SK-N-MC (cell line): Measurements from ENCODE around the gene NIPBL.

Source experiments
- EZH2 ChIP-seq: fragments of 200-600 bp; sonication (generic); IDR thresholded peaks from one replicate; pipeline ENCODE4 v1.6.1; 2017; ENCODE audit warnings: antibody characterized with exemption
- FOXP2 ChIP-seq: optimal IDR thresholded peaks from 2 replicates; pipeline ENCODE3; 2011; ENCODE audit warnings: mild to moderate bottlenecking, moderate library complexity; ENCODE audit not compliant: insufficient read depth; ENCODE audit errors: extremely low read length, control extremely low read depth
- POLR2AphosphoS5 ChIP-seq: IDR thresholded peaks from 2 replicates; pipeline ENCODE4 v1.6.1; 2012; ENCODE audit warnings: mild to moderate bottlenecking, low read depth, low read length, borderline replicate concordance

DNA sequence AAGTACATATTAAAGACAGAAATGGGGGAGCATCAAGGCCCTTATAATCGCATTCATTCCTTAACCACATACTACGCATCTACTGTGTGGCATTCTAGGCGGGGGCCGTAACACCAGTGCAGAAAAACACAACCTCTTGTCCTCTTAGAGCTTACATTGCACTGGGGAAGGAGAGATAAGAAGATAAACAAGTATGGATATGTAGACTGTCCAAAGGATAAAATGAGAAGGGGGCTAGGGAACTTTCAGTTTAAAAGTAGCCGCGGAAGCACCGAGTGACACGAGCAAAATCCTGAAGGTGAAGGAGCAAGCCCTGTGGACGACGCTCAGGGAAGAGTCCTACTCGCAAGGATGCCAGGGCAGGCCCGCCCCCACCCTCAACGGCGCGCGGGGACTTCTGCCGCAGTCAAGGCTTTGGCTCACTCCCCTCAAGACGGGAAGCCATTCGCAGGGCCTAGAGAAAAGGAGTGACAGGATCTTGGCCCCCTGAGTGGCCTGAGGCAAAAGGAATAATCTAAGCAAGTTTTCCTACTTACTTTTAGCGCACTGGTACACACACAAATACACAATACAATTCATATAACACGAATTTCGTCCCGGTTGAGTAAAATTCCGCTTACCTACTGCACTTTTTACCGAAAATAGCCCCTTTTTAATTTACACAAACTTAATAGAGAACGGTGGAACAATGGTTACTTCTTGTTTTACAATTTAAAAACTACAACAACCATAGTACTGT lies 1.3 kb upstream of the NIPBL start:
- TF ChIP-seq EZH2 (no peak), POLR2AphosphoS5 (no peak), FOXP2 (no peak)
